ENCODE data around the gene EIF5A. TPM values are rescaled to one million over a fixed set of nuclear protein-coding genes. Genes with fewer than 3 reads are reported as not detected.
A peak's percentile ranks its signal among the peaks of the same experiment; 100 is the strongest.

The EIF5A gene
- polyA plus RNA-seq, 1 donor: 263 TPM

- Histone ChIP-seq H3K4me1 (ENCODE audit: control insufficient read depth, insufficient read depth, low read length) (peaks cover 24% of the 10 kb centered on the region), H3K4me3 (ENCODE audit: low read length) (no peak overlapping the region), H3K36me3 (ENCODE audit: control insufficient read depth, insufficient read depth, low read length) (peaks cover 64% of the 10 kb centered on the region), H3K27me3 (ENCODE audit: control insufficient read depth, insufficient read depth, low read length) (no peaks in the 10 kb centered on the region), H3K9me3 (ENCODE audit: control insufficient read depth, low read depth, low read length) (no peaks in the 10 kb centered on the region), H3K27ac (ENCODE audit: low read length) (no peak overlapping the region)
- no peak for DNase-seq
- WGBS (ENCODE audit: insufficient coverage, low lambda C conversion rate): no CpG with 5 or more reads among the region's 7 CpGs
Measured at GRCh38 chr17:7313088-7313889, 5.9 kb downstream of the EIF5A start.

DNA sequence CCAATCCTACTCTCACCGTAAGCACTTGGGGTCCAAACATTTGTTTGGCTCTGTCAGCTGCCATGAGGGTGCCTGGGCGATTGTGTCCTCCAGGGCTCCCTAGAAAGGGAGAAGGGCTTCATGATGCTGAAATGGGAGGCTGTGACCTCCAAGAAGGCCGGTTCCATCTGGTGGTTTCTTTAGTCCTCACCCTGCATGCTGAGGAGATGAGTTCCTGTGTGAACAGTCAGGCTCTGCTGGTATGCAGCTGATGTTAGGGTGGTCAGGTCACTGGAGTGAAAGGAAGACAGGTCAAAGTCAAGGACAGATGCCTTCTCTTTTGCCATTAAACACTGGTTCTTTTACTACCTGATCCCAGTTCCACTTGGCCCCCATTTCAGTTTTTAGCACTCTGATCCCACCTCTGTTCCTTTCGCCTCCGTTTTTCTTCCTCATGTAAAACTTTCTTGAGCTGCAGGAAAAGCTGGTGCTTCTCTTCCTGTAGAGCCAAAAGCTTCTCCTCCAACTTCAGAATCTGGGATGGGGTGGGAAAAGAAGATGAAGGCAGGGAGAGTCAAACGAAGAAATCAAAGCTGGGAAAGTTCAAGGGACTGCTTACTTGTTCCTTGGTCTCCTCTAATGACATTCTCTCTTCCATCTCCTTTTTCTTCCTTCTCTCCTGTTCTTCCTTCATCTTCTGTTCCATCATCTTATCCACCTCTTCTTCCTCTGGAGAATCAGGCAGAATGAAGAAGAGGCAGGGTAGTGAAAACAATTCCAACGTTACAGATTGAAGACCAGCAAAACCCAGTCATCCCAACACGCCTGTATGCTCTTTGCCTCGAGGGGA is 6.7 kb downstream of the EIF5A start:
- peak overlapping the region; percentile 64 for H3K27ac ChIP-seq (ENCODE audit: low read length)
- WGBS (ENCODE audit: insufficient coverage, low lambda C conversion rate): 67% methylated on average over 3 of the region's 9 CpGs
- H3K4me1 ChIP-seq (ENCODE audit: control insufficient read depth, insufficient read depth, low read length): peaks cover 23% of the 10 kb centered on the region
- peaks cover 72% of the 10 kb centered on the region for H3K36me3 ChIP-seq (ENCODE audit: control insufficient read depth, insufficient read depth, low read length)
- no peak for DNase-seq
- H3K27me3 ChIP-seq (ENCODE audit: control insufficient read depth, insufficient read depth, low read length): no peaks in the 10 kb centered on the region
- H3K9me3 ChIP-seq (ENCODE audit: control insufficient read depth, low read depth, low read length): no peaks in the 10 kb centered on the region
- peak overlapping the region; percentile 67 for H3K4me3 ChIP-seq (ENCODE audit: low read length)

GRCh38 chr17:7314719-7315569 is 7.5 kb downstream of the EIF5A start, which contains the start of gene GPS2:
Gene GPS2, minus strand, starts transcription at chr17:7315360. Its CDS starts 308 bp downstream, at chr17:7315052.
- peak within 1 kb of the TSS; percentile 91 for H3K27ac ChIP-seq (ENCODE audit: low read length)
- H3K4me1 ChIP-seq (ENCODE audit: control insufficient read depth, insufficient read depth, low read length): peaks cover 14% of the 10 kb centered on the region
- H3K9me3 ChIP-seq (ENCODE audit: control insufficient read depth, low read depth, low read length): no peaks in the 10 kb centered on the region
- H3K4me3 ChIP-seq (ENCODE audit: low read length): peak within 1 kb of the TSS; percentile 67
- peaks cover 67% of the 10 kb centered on the region for H3K36me3 ChIP-seq (ENCODE audit: control insufficient read depth, insufficient read depth, low read length)
- no peaks in the 10 kb centered on the region for H3K27me3 ChIP-seq (ENCODE audit: control insufficient read depth, insufficient read depth, low read length)
- DNase-seq: peak; percentile 91 to 94
- WGBS (ENCODE audit: insufficient coverage, low lambda C conversion rate): no CpG with 5 or more reads among the region's 95 CpGs

- H3K4me1 ChIP-seq (ENCODE audit: control insufficient read depth, insufficient read depth, low read length): peaks cover 12% of the 10 kb centered on the region
- H3K9me3 ChIP-seq (ENCODE audit: control insufficient read depth, low read depth, low read length): no peaks in the 10 kb centered on the region
- H3K36me3 ChIP-seq (ENCODE audit: control insufficient read depth, insufficient read depth, low read length): peaks cover 67% of the 10 kb centered on the region
- H3K4me3 ChIP-seq (ENCODE audit: low read length): peak overlapping the region; percentile 67
- H3K27me3 ChIP-seq (ENCODE audit: control insufficient read depth, insufficient read depth, low read length): no peaks in the 10 kb centered on the region
- no CpG with 5 or more reads among the region's 30 CpGs for WGBS (ENCODE audit: insufficient coverage, low lambda C conversion rate)
- H3K27ac ChIP-seq (ENCODE audit: low read length): peak overlapping the region; percentile 91
- no peak for DNase-seq
Measured at GRCh38 chr17:7315570-7316235, 8.3 kb downstream of the EIF5A start.

DNA sequence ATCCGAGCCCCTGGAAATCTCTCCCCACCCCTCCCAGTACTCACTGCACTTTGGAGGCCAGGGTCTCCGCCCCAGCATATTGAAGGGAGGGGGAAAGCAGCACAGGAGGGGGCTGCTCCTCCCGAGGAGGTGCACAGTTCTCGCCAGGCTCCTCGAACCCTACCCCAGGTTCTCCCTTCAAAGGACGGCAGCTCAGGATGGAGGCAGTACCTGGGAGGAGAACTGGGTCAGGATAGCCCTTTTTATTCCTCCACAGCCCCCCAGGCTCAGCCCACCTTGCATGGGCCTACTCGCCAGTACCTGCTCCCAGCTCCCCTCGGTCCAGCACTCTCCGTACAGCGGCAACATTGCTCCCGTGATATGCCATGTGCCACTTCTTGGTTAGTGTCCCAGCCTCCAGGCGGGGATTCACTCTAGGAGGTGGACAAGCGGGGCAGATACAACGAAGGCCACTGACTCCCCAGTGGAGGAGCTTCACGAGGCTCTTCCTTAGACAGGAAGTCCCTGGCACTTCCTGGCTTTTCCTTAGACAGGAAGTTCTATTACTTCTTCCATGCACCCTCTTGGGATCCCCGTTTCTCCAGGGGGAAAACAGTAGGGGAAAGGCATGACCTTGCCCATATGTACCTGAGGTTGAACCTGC is 9.9 kb downstream of the EIF5A start:
- H3K4me3 ChIP-seq (ENCODE audit: low read length): no peak overlapping the region
- H3K9me3 ChIP-seq (ENCODE audit: control insufficient read depth, low read depth, low read length): no peaks in the 10 kb centered on the region
- H3K36me3 ChIP-seq (ENCODE audit: control insufficient read depth, insufficient read depth, low read length): peaks cover 70% of the 10 kb centered on the region
- no peaks in the 10 kb centered on the region for H3K27me3 ChIP-seq (ENCODE audit: control insufficient read depth, insufficient read depth, low read length)
- H3K27ac ChIP-seq (ENCODE audit: low read length): no peak overlapping the region
- DNase-seq: no peak
- H3K4me1 ChIP-seq (ENCODE audit: control insufficient read depth, insufficient read depth, low read length): peaks cover 12% of the 10 kb centered on the region
- no CpG with 5 or more reads among the region's 16 CpGs for WGBS (ENCODE audit: insufficient coverage, low lambda C conversion rate)

GRCh38 chr17:7318121-7318860 is 10.9 kb downstream of the EIF5A start:
- Histone ChIP-seq H3K9me3 (ENCODE audit: control insufficient read depth, low read depth, low read length) (no peaks in the 10 kb centered on the region), H3K27me3 (ENCODE audit: control insufficient read depth, insufficient read depth, low read length) (no peaks in the 10 kb centered on the region), H3K27ac (ENCODE audit: low read length) (no peak overlapping the region), H3K4me1 (ENCODE audit: control insufficient read depth, insufficient read depth, low read length) (peaks cover 12% of the 10 kb centered on the region), H3K4me3 (ENCODE audit: low read length) (no peak overlapping the region), H3K36me3 (ENCODE audit: control insufficient read depth, insufficient read depth, low read length) (peaks cover 70% of the 10 kb centered on the region)
- DNase-seq: no peak
- WGBS (ENCODE audit: insufficient coverage, low lambda C conversion rate): 80% methylated on average over 1 of the region's 13 CpGs

- no peak for DNase-seq
- Histone ChIP-seq H3K27me3 (ENCODE audit: control insufficient read depth, insufficient read depth, low read length) (no peaks in the 10 kb centered on the region), H3K27ac (ENCODE audit: low read length) (no peak overlapping the region), H3K4me1 (ENCODE audit: control insufficient read depth, insufficient read depth, low read length) (no peaks in the 10 kb centered on the region), H3K36me3 (ENCODE audit: control insufficient read depth, insufficient read depth, low read length) (peaks cover 86% of the 10 kb centered on the region), H3K4me3 (ENCODE audit: low read length) (no peak overlapping the region), H3K9me3 (ENCODE audit: control insufficient read depth, low read depth, low read length) (no peaks in the 10 kb centered on the region)
- no CpG with 5 or more reads among the region's 15 CpGs for WGBS (ENCODE audit: insufficient coverage, low lambda C conversion rate)
Measured at GRCh38 chr17:7321466-7321865, 14.0 kb downstream of the EIF5A start.

DNA sequence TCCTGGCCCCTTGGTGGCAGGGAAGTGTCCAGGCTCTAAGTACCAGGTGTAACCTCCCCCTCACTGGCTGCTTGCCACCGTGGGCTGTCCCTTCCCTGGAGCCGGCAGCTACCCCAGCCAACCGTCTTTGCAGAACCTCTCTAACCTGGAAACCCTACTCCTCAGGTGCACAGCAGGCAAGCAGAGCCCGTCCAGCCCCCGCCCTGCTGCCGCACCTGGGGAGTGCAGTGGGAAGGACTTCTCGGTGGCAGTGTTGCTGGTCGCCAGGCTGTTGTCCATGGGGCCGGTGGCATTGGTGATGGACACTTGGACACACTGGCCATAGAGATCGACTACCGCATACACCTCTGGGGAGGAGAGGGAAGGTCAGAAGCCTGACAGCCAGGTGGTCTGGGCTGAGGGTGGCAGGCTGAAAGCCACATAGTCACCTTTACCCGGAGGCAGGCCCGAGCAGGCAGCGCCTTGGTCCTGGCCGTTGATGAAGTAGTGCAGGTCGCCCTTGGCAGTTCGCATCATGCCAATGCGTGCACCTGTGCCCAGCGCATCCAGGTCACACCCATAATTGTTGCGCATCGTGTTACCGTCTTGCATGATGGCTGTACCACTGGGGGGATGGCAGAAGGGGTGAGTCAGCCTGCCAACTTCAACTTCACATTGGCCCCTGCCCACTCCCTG is 15.2 kb downstream of the EIF5A start:
- no peak for DNase-seq
- Histone ChIP-seq H3K27ac (ENCODE audit: low read length) (no peak overlapping the region), H3K9me3 (ENCODE audit: control insufficient read depth, low read depth, low read length) (no peaks in the 10 kb centered on the region), H3K4me3 (ENCODE audit: low read length) (no peak overlapping the region), H3K27me3 (ENCODE audit: control insufficient read depth, insufficient read depth, low read length) (no peaks in the 10 kb centered on the region), H3K36me3 (ENCODE audit: control insufficient read depth, insufficient read depth, low read length) (peaks cover 82% of the 10 kb centered on the region), H3K4me1 (ENCODE audit: control insufficient read depth, insufficient read depth, low read length) (no peaks in the 10 kb centered on the region)
- WGBS (ENCODE audit: insufficient coverage, low lambda C conversion rate): no CpG with 5 or more reads among the region's 22 CpGs
